ENCODE measurements around the gene SLC41A3. TPM values are rescaled to one million over a fixed set of nuclear protein-coding genes. Genes with fewer than 3 reads are reported as not detected.
A peak's percentile ranks its signal among the peaks of the same experiment; 100 is the strongest.
"Not testable (repeated sequence)": the region's sequence is repeated elsewhere in the genome, so short reads cannot be mapped to it uniquely, and the experiment has no call there.

SLC41A3 gene
- total and polyA plus RNA-seq, 4 donors = 32.6 to 71.4 (median 66.8) TPM

GRCh38 chr3:125959317-125960065, 124.4 kb downstream of the SLC41A3 start:
- Histone ChIP-seq H3K27ac (ENCODE audit: low read depth in 1 of 2, low read length in 2 of 2) (no peak overlapping the region), H3K4me1 (ENCODE audit: control insufficient read depth in 1 of 2, insufficient read depth in 2 of 2, low read length in 2 of 2) (no peaks in the 10 kb centered on the region), H3K9me3 (ENCODE audit: control insufficient read depth, low read length) (peaks cover 1% of the 10 kb centered on the region), H3K27me3 (ENCODE audit: control insufficient read depth in 1 of 2, insufficient read depth in 2 of 2, low read length in 1 of 2) (no peaks in the 10 kb centered on the region), H3K4me3 (ENCODE audit: low read length in 2 of 2) (no peak overlapping the region), H3K36me3 (ENCODE audit: control insufficient read depth in 1 of 2, insufficient read depth in 2 of 2, low read length in 1 of 2) (no peaks in the 10 kb centered on the region)
- ATAC-seq (ENCODE audit: low FRiP score) = peak; percentile 33
- peak; percentile 50 to 68 for DNase-seq
- intact Hi-C loops (cut with DNase I) = no loop called here
- 97% methylated on average over 37 to 39 of the region's 39 CpGs for WGBS, 2 donors

- H3K4me1 ChIP-seq (ENCODE audit: control insufficient read depth in 1 of 2, insufficient read depth in 2 of 2, low read length in 2 of 2) = no peaks in the 10 kb centered on the region
- ATAC-seq (ENCODE audit: low FRiP score) (peak; percentile 21), DNase-seq (no peak)
- intact Hi-C loops (cut with DNase I) = no loop called here
- H3K36me3 ChIP-seq (ENCODE audit: control insufficient read depth in 1 of 2, insufficient read depth in 2 of 2, low read length in 1 of 2) = no peaks in the 10 kb centered on the region
- H3K27me3 ChIP-seq (ENCODE audit: control insufficient read depth in 1 of 2, insufficient read depth in 2 of 2, low read length in 1 of 2) = no peaks in the 10 kb centered on the region
- no peaks in the 10 kb centered on the region for H3K9me3 ChIP-seq (ENCODE audit: control insufficient read depth, low read length)
- 75 to 83% methylated on average over 32 to 46 of the region's 46 CpGs for WGBS, 2 donors
- no peak overlapping the region for H3K27ac ChIP-seq (ENCODE audit: low read depth in 1 of 2, low read length in 2 of 2)
- no peak overlapping the region for H3K4me3 ChIP-seq (ENCODE audit: low read length in 2 of 2)
These were observed 125.2 kb downstream of the SLC41A3 start for GRCh38 chr3:125958511-125959316.

- intact Hi-C loops (cut with DNase I) = no loop called here
- no peaks in the 10 kb centered on the region for H3K36me3 ChIP-seq (ENCODE audit: control insufficient read depth in 1 of 2, insufficient read depth in 2 of 2, low read length in 1 of 2)
- H3K27ac ChIP-seq (ENCODE audit: low read depth in 1 of 2, low read length in 2 of 2) = no peak overlapping the region
- no peak for DNase-seq
- 3 to 10% methylated on average over 46 to 75 of the region's 75 CpGs for WGBS, 2 donors
- no peak for ATAC-seq (ENCODE audit: low FRiP score)
- H3K27me3 ChIP-seq (ENCODE audit: control insufficient read depth in 1 of 2, insufficient read depth in 2 of 2, low read length in 1 of 2) = no peaks in the 10 kb centered on the region
- no peak overlapping the region for H3K4me3 ChIP-seq (ENCODE audit: low read length in 2 of 2)
- H3K4me1 ChIP-seq (ENCODE audit: control insufficient read depth in 1 of 2, insufficient read depth in 2 of 2, low read length in 2 of 2) = no peaks in the 10 kb centered on the region
- H3K9me3 ChIP-seq (ENCODE audit: control insufficient read depth, low read length) = no peaks in the 10 kb centered on the region
These were observed 126.0 kb downstream of the SLC41A3 start for GRCh38 chr3:125957674-125958510.

GRCh38 chr3:125957020-125957419, 126.9 kb downstream of the SLC41A3 start:
- ATAC-seq (ENCODE audit: low FRiP score); H3K4me3 ChIP-seq (ENCODE audit: low read length in 2 of 2); H3K4me1 ChIP-seq (ENCODE audit: control insufficient read depth in 1 of 2, insufficient read depth in 2 of 2, low read length in 2 of 2); intact Hi-C loops (cut with DNase I); H3K27me3 ChIP-seq (ENCODE audit: control insufficient read depth in 1 of 2, insufficient read depth in 2 of 2, low read length in 1 of 2); H3K9me3 ChIP-seq (ENCODE audit: control insufficient read depth, low read length); DNase-seq; H3K36me3 ChIP-seq (ENCODE audit: control insufficient read depth in 1 of 2, insufficient read depth in 2 of 2, low read length in 1 of 2); H3K27ac ChIP-seq (ENCODE audit: low read depth in 1 of 2, low read length in 2 of 2): not testable (repeated sequence)
- WGBS, 2 donors = 87 to 94% methylated on average over 4 of the region's 4 CpGs

Other genes starting within 250 kb of the SLC41A3 start
- gene ROPN1B, start 114.9 kb downstream of the SLC41A3 start, total RNA-seq = under 1 TPM in 1 of 2 donors, not detected in 1; 0.48 TPM
- gene ROPN1B, start 114.9 kb downstream of the SLC41A3 start, polyA plus RNA-seq = 1 to 10 TPM in 1 of 2 donors, under 1 TPM in 1; 0.28 to 2.6 TPM
- gene ALDH1L1, start 96.5 kb upstream of the SLC41A3 start, total RNA-seq = 10 to 100 TPM; 10.9 to 31.2 TPM
- 10 to 100 TPM; 14.4 to 91.2 TPM for gene ALDH1L1, start 96.5 kb upstream of the SLC41A3 start, polyA plus RNA-seq